SH-SY5Y (cell line): Measurements from ENCODE around the gene RORB.

Experiments used
- GATA2 ChIP-seq: IDR thresholded peaks from 2 replicates; pipeline ENCODE4 v1.6.1; 2011; ENCODE audit warnings: mild to moderate bottlenecking, low read depth, low read length
- GATA3 ChIP-seq: IDR thresholded peaks from 2 replicates; pipeline ENCODE4 v1.6.1; 2011; ENCODE audit warnings: low read depth, mild to moderate bottlenecking, low read length, moderate library complexity

The RORB gene

DNA sequence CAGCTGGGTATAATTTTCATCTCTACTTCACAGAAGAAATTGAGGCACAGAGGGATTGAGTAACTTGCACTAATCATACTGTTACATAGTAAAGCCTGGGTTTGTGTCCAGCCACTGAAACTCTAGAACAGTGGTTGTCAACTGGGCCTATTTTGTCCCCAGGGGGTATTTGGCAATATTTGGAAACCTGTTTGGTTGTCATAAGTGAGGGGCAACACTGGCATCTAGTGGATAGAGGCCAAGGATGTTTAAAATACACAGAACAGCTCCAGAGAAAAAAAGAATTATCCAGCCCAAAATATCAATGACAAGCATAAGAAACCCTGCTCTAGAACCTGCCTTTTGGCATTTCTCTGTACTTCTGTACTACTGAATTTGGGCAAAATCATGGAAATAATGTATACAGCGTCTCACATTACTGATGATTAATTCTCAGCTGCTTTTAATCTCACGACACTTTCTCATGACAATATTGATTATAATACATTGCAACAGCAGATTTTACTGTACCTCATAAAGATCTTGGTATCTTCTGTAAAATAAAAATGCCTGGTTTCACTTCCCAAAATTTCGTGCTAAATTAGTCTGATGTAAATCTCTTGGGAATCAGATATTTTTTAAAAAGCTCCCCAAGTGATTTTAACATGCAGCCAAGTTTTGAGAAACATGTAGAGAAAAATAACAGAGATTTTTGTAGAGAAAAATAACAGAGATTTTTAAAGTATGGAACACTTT is 112.7 kb downstream of the RORB start:
- TF ChIP-seq GATA3: no peak

DNA sequence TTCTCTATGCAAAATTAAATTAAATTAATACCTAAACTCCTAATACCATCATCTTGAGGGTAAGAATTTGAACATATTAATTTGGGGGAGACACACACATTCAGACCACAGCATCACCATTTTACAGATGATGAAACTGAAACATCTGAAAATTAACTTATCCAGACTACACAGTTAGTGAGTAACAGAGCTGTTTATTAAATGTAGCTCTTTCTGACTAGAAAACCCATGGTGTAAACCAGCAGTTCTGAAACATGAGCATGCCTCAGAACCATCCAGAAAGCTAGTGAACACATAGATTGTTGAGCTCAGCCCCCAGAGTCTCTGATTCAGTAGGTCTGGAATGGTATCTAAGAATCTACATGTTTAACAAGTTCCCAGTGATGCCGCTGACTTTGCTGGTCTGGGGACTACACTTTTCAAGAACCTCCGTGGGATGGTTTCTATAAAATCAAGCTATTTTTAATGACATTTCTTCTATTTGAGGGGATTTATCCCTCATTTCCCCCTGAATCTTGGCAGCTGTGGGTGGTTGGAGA is 113.5 kb downstream of the RORB start:
- TF ChIP-seq GATA2: no peak

- no peak for TF ChIP-seq GATA3
- TF ChIP-seq GATA2: no peak
Measured at GRCh38 chr9:74630228-74630627, 133.1 kb downstream of the RORB start.

GRCh38 chr9:74639112-74639511 is 142.0 kb downstream of the RORB start:
- no peak for TF ChIP-seq GATA3
- no peak for TF ChIP-seq GATA2

- no peak for TF ChIP-seq GATA2
Measured at GRCh38 chr9:74642376-74642775, 145.2 kb downstream of the RORB start.

DNA sequence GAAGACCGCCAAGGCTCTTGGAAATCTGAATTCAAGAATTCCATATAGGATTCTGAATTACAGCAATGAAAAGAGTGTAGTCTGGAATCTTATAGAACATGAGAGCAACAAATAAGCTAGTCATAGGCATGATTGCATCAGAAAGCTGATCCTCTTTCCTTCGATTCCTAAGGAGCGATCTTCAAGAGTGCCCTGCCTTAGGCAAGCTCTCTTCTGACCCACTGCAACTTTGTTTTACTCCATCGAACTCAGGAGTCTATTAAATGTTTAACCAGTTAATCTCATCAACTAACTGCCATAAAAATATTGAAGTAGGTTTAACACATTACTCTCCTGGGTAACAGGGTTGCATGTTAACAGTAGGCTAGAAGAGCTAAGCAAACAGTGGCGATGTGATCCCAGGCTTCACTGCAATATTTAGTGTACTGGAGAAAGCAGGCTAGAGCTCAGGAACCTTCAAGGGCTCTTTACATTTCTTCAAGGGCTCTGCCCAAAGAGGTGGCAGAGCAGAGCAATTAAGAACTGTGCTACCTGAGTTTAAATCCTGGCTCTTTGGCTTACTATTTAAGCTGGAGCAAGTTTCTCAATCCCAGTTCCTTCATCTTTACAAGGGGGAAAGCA is 146.3 kb downstream of the RORB start:
- no peak for TF ChIP-seq GATA3
- no peak for TF ChIP-seq GATA2

DNA sequence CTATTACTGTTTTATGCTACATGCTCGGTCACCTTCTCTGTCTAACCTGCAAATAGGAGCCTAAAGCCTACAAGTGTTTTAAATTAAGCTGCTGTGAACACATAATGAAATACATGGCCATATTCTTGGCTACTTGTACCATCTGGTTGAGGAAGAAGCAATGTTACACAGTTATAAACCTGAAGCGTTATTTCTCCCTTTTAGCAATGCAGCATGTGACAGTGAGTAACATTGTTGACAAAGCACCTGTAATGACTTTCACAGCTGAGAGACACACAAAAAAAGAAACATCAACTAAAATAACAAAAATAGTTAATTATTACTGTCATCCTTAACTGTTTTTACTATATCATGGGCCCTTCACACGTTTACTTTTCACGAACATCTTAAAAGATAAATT is 146.9 kb downstream of the RORB start:
- TF ChIP-seq GATA3: no peak
- TF ChIP-seq GATA2: no peak

DNA sequence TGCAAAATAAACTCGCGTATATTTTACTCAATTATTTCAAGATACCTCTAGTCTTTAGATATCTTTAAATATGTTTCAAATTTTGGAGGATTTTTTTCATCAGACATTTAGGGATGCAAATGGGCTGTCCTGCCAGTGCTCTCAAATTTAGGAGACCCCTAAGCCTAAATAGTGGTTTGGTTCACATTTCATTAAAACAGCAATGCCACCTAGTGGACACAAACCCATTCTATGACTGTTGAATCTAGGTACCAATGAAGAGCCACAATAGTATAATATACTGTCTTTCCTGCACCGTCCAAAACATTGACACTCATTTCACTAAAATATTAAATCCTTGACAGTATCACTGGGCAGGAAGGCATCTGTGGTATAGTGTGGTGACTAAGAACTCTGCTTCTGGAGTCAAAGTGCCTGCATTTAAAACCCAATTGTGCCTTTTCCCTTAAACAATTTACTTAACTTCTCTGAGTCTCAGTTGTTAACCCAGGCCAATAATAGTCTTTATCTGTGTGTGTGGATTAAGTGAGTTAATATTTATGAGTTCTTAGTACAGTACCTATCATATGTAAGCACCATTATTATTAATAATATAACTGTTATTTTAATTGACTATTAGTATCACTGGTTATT is 148.0 kb downstream of the RORB start:
- TF ChIP-seq GATA2: no peak
- no peak for TF ChIP-seq GATA3

DNA sequence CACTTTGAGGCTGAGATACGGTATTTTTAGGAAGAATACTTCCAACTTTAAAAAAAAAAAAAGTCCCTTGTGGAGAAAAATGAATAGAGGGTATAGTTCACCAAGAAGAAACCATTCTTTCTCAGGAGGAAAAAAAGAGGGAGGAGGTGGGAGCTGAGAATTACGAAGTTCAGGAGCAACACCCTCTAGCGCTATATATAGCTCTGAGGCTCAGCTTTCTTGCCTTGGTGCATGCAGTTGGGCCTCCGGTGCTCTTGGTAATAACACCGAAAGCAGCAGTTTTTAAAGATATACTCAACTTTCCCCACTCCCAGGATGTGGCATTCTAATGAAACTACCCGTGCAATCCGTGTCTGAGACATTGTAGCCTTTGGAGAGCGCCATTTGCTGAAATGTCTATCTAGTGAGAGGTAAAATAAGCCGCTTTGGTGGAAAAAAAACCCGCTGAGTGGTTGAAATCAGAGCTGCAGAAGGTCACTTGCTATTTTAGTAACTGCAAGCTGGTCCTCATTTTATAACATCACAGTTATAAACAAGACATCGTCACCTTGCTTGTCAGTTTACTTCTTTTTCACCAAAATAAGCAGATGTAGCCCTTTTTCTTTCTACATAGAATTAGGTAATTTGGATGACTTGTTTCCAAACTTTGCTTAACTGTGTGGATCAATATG is 156.4 kb downstream of the RORB start:
- TF ChIP-seq GATA2: no peak
- no peak for TF ChIP-seq GATA3

DNA sequence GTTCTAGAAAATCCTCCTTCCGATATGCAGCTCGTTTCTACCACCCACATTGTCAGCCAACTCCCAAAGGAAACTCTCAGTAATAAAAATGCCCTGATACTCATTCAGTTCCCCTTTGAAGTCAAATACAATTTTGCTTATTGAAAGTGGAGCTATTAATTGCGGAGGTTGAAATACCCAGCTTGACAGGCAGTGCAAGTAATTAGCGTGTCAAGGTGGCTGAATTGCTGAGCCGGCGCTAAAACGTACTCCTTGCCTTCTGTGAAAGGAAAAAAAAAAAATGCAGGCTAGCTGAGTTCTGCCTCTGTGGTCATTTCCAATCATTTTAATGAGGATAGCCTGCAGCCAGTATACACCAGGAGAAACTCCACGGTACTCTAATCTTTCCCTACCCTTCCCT is 165.5 kb downstream of the RORB start:
- TF ChIP-seq GATA3: no peak
- no peak for TF ChIP-seq GATA2

DNA sequence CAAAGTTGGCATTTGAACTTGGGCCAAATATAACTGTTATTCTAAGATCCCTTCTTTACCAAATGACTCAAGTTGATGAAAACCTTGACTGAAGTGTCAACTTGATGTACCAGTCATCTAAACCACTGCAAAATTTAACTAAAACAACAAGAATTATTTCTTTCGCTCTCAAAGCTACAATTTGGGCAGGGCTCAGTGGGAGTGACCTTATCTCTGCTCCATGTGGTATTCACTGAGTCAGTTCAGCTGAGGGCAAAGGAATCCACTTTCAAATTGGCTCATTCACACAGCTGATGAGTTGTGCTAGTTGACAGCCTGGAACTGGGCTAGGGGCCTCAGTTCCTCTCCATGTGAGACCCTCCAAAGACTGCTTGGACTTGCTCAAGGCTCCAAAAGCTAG is 166.3 kb downstream of the RORB start:
- no peak for TF ChIP-seq GATA2
- TF ChIP-seq GATA3: no peak

- TF ChIP-seq GATA2: no peak
- TF ChIP-seq GATA3: no peak
Measured at GRCh38 chr9:74666625-74667316, 169.6 kb downstream of the RORB start.

DNA sequence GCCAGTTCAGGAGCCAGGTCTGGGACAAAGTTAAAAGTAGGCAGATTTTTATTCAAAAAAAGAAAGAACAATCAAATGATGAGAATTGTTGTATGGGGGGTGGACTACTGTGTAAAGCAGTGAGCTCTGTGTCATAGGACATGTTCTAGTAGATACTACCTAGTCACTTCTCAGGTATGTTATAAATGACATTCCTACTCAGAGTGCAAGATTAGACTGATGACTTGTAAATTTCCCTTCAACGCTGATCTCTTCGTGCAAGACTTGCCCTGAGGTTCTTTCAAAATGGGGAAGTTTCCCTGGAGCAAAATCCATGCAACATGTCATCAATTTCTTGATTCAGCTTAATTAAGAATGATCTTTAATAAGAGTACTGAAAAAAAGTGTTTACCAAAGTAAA is 175.1 kb downstream of the RORB start:
- TF ChIP-seq GATA3: no peak
- no peak for TF ChIP-seq GATA2

DNA sequence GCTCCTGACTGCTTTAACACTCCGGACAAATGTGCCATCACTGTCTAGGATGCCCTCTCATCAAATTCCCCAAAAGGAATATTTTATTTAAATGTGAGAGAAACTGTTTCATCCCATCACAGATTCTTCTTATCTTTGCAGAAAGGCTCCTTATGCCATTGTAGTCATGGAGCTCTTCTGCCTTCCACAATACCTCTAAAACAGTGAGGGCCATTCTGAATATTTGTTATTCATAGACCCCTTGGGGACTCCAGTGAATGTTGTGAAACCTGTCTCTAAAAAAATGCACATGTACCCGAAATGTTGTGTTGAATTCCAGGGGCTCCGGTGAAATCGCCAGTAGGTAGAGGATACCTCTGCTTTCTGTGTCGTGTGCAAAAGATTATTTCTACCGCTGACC is 176.9 kb downstream of the RORB start:
- no peak for TF ChIP-seq GATA2
- TF ChIP-seq GATA3: no peak
